GM12891 (cell line): ENCODE measurements around the gene HSPA1A.
A peak's percentile ranks its signal among the peaks of the same experiment; 100 is the strongest.
"Not testable (repeated sequence)": the region's sequence is repeated elsewhere in the genome, so short reads cannot be mapped to it uniquely, and the experiment has no call there.

Experiments used
- DNase-seq: peaks from one replicate; pipeline ENCODE4 v3.0.0; 2011; ENCODE audit warnings: low spot score; ENCODE audit not compliant: insufficient read length
- FAIRE-seq: peaks from 2 replicates; lab custom pipeline; 2011; peaks lifted over from hg19 to GRCh38; lab: Jason Lieb, UNC
- PAX5 ChIP-seq: IDR thresholded peaks from 2 replicates; pipeline ENCODE4 v1.6.1; 2011; ENCODE audit warnings: low read length, moderate library complexity, mild to moderate bottlenecking; ENCODE audit not compliant: insufficient read depth, severe bottlenecking
- POLR2A ChIP-seq: IDR thresholded peaks from 2 replicates; pipeline ENCODE4 v1.6.1; 2011; ENCODE audit warnings: low read depth, low read length, control low read depth
- POLR2AphosphoS5 ChIP-seq: IDR thresholded peaks from 2 replicates; pipeline ENCODE4 v1.6.1; 2011; ENCODE audit warnings: low read depth, low read length, control low read depth
- POU2F2 ChIP-seq: IDR thresholded peaks from 2 replicates; pipeline ENCODE4 v1.6.1; 2011; ENCODE audit warnings: low read depth, mild to moderate bottlenecking, control low read depth, low read length, moderate library complexity
- SPI1 ChIP-seq: IDR thresholded peaks from 2 replicates; pipeline ENCODE4 v1.6.1; 2011; ENCODE audit warnings: low read depth, low read length, control low read depth
- TAF1 ChIP-seq: IDR thresholded peaks from 2 replicates; pipeline ENCODE4 v1.6.1; 2011; ENCODE audit warnings: low read depth, low read length, control low read depth

HSPA1A gene

DNA sequence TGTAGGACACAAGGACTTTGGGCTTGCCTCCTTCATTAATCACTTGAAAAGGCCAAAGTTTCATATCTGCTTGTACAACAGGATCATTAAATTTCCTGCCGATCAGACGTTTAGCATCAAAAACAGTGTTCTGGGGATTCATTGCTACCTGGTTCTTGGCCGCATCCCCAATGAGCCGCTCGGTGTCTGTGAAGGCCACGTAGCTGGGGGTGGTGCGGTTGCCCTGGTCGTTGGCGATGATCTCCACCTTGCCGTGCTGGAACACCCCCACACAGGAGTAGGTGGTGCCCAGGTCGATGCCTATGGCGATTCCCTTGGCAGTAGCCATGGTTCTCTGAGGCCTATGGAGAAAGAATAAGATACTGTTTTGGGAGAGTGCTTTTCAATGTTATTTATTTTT is 3.7 kb upstream of the HSPA1A start:
- no peak for TF ChIP-seq SPI1
- no peak for TF ChIP-seq POLR2AphosphoS5
- no peak for TF ChIP-seq POU2F2
- TF ChIP-seq POLR2A: no peak
- TF ChIP-seq TAF1: no peak
- no peak for TF ChIP-seq PAX5
- DNase-seq (no peak), FAIRE-seq (no peak)

GRCh38 chr6:31813465-31813849 is 1.9 kb upstream of the HSPA1A start:
- TF ChIP-seq SPI1: no peak
- no peak for TF ChIP-seq POLR2A
- no peak for TF ChIP-seq POU2F2
- TF ChIP-seq PAX5: no peak
- TF ChIP-seq POLR2AphosphoS5: no peak
- TF ChIP-seq TAF1: no peak
- no peak for FAIRE-seq
- no peak for DNase-seq

- no peak for FAIRE-seq
Observed at GRCh38 chr6:31814677-31815024, 692 bp upstream of the HSPA1A start.

GRCh38 chr6:31817133-31817928 is 2.0 kb downstream of the HSPA1A start:
- not testable (repeated sequence) for DNase-seq

More at GRCh38 chr6:31814677-31815024, 692 bp upstream of the HSPA1A start:
- no peak for TF ChIP-seq POU2F2
- TF ChIP-seq POLR2AphosphoS5: no peak
- TF ChIP-seq POLR2A: no peak
- TF ChIP-seq SPI1: no peak
- no peak for TF ChIP-seq TAF1
- no peak for TF ChIP-seq PAX5
- peak; percentile 68 for DNase-seq

DNA sequence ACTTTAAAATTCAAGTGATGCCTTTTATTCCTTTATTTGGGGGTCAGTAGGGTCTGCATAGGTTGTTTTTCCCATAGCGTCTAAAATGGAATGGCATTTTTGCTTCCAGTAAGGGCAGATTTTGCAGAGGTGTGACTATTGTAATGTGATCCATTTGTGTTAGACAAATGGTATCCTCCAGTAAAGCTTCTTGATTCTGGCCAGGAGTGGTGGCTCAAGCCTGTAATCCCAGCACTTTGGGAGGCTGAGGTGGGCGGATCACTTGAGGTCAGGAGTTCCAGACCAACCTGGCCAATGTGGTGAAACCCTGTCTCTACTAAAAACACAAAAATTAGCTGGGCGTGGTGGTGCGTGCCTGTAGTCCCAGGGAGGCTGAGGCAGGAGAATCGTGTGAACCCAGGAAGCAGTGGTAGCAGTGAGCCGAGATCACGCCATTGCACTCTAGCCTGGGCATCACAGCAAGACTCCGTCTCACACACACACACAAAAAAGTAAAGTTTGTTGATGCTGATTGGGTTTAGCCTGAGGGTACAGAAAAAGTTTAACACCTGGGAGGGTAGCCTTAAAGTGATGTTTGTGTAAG is 2.7 kb downstream of the HSPA1A start:
- not testable (repeated sequence) for DNase-seq, FAIRE-seq

More at GRCh38 chr6:31817133-31817928, 2.0 kb downstream of the HSPA1A start:
- FAIRE-seq: peak; percentile 87

DNA sequence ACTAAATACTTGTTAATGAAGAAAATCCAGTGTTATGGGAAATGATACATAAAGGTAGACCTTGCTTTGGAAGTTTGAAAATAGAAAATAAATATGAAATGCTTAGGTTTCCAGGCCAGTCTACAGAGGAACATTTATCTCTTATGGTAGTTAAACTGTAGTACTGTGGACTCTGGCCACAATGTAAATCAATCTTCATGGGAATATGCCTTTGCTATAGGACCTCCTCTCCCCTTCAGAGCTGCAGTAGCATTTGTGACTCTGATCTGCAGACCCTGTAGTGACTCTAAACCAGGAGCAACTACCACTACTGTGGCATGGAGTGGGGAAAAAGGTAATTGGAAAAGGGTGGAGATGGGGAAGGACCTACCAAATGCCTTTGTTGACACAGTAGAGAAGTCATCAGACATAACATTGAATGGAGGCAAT is 4.5 kb downstream of the HSPA1A start:
- TF ChIP-seq SPI1 (no peak), TAF1 (no peak), PAX5 (no peak), POU2F2 (no peak), POLR2AphosphoS5 (no peak), POLR2A (no peak)
- FAIRE-seq: no peak

DNA sequence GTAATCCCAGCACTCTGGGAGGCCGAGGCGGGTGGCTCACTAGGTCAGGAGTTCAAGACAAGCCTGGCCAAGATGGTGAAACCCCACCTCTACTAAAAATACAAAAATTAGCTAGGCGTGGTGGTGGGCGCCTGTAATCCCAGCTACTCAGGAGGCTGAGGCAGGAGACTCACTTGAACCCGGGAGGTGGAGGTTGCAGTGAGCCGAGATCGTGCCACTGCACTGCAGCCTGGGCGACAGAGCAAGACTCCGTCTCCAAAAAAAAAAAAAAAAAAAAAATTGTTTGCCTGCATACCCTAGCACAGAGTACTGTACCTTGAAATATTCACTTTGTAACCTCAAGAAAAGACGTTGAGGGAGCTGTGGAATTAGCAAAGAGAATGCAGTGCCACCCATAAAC is 5.1 kb downstream of the HSPA1A start:
- not testable (repeated sequence) for FAIRE-seq, DNase-seq

More for the DNA sequence above, 4.5 kb downstream of the HSPA1A start:
- no peak for DNase-seq

DNA sequence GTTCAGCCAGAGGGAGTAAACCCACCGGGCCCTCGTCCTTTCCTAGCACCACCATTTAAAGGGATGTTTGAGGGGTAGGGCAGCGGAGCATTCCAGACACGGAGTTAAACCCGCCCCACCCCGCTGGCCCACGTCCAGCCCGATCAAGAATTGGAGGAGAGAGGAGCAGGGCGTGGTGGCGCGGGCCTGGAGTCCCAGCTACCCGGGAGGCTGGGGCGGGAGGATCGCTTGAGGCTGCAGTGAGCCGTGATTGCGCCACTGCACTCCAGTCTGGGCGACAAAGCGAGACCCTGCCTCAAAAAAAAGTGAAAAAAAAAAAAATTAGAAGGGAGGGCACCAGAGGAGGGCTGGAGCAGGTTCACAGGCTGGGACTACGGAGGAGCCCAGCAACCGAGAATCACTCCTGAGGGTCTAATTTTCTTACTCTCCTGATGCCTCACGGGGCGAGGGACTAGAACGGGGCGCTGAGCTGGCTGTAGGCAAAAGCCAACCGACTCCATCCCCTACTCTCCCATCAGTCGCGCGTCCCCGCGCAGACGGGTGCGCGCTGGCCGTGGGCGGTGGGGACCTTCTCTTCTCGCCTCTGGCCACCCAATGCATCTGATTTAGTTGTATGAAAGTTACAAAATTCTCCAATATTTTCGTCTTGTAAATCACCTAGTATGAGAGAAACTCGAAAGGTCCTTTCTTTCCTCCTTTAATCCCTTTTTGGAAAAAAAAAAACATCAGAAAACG is 6.1 kb downstream of the HSPA1A start:
- TF ChIP-seq POLR2A (peak; percentile 83), SPI1 (no peak), TAF1 (peak; percentile 65), PAX5 (no peak), POU2F2 (peak; percentile 42), POLR2AphosphoS5 (peak; percentile 77)
- peak; percentile 66 for FAIRE-seq
- DNase-seq: peak; percentile 59

- TF ChIP-seq POLR2A: no peak
- no peak for TF ChIP-seq POU2F2
- TF ChIP-seq SPI1: no peak
- no peak; the same call in 1 of the 2 replicates for TF ChIP-seq POLR2AphosphoS5
- TF ChIP-seq TAF1: no peak
- no peak for TF ChIP-seq PAX5
- FAIRE-seq: no peak
- DNase-seq: peak; percentile 44
Observed at GRCh38 chr6:31822036-31822821, 6.9 kb downstream of the HSPA1A start.

DNA sequence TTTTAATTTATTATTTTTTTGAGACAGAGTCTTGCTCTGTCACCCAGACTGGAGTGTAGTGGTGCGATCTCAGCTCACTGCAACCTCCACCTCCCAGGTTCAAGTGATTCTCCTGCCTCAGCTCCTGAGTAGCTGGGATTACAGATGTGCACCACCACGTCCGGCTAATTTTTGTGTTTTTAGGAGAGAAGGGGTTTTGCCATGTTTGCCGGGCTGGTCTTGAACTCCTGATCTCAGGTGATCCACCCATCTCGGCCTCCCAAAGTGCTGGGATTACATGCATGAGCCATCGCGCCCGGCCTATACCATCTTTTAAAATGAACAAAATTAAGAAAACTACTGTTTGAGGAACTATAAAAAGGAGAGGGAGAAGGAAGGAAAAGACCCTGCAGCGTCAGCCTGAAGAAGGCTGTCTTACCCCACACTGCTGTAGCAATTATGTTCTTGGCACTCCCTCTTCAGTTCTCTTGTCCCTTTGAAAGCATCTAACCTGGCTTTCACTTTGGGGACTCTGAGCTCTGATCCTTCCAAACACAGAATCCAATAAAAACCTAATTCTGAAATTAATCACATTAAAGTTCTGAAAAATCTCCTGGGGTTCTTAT is 8.4 kb downstream of the HSPA1A start:
- FAIRE-seq, DNase-seq: not testable (repeated sequence)

- DNase-seq (no peak), FAIRE-seq (no peak)
- TF ChIP-seq POU2F2: no peak
- no peak for TF ChIP-seq SPI1
- no peak for TF ChIP-seq TAF1
- no peak for TF ChIP-seq PAX5
- TF ChIP-seq POLR2A: no peak
- TF ChIP-seq POLR2AphosphoS5: no peak
Observed at GRCh38 chr6:31825553-31825952, 10.2 kb downstream of the HSPA1A start.
